ENCODE results near the gene POLR3B. TPM values are rescaled to one million over a fixed set of nuclear protein-coding genes. Genes with fewer than 3 reads are reported as not detected.

Gene POLR3B
- total and polyA plus RNA-seq, 9 of the 15 experiments (the other 6 are each of a cell fraction or from before 2014, with no cell fraction given) = 7.6 to 17.9 (median 14.4) TPM

GRCh38 chr12:106392759-106393158, 35.2 kb downstream of the POLR3B start:
- TF ChIP-seq TOE1 (IDR thresholded peaks at IDR 0.05; ENCODE audit: borderline replicate concordance) (no peak), TOE1 (CRISPR knock-in tag; IDR thresholded peaks at IDR 0.05; ENCODE audit: borderline replicate concordance, low read depth) (no peak), SMAD1 (IDR thresholded peaks at IDR 0.05; ENCODE audit: low read depth, low read length, partially characterized antibody) (no peak), MYBL2 (IDR thresholded peaks at IDR 0.05; ENCODE audit: low read depth) (no peak), MYBL2 (CRISPR knock-in tag; IDR thresholded peaks at IDR 0.05; ENCODE audit: borderline replicate concordance) (no peak), DDX20 (tag; IDR thresholded peaks at IDR 0.05; ENCODE audit: low read depth) (no peak), XRCC4 (IDR thresholded peaks at IDR 0.05; ENCODE audit: extremely low read depth, insufficient read depth, insufficient read length) (no peak), RNF2 (IDR thresholded peaks at IDR 0.05) (no peak), EZH2 (IDR thresholded peaks at IDR 0.05; ENCODE audit: borderline replicate concordance, low read depth, low read length) (no peak), ILF3 (IDR thresholded peaks at IDR 0.05; ENCODE audit: borderline replicate concordance) (no peak)
- TF ChIP-seq, protein P1, sequence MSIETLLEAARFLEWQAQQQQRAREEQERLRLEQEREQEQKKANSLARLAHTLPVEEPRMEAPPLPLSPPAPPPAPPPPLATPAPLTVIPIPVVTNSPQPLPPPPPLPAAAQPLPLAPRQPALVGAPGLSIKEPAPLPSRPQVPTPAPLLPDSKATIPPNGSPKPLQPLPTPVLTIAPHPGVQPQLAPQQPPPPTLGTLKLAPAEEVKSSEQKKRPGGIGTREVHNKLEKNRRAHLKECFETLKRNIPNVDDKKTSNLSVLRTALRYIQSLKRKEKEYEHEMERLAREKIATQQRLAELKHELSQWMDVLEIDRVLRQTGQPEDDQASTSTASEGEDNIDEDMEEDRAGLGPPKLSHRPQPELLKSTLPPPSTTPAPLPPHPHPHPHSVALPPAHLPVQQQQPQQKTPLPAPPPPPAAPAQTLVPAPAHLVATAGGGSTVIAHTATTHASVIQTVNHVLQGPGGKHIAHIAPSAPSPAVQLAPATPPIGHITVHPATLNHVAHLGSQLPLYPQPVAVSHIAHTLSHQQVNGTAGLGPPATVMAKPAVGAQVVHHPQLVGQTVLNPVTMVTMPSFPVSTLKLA (conservative IDR thresholded peaks at IDR 0.05) = no peak
- TF ChIP-seq, protein P2, sequence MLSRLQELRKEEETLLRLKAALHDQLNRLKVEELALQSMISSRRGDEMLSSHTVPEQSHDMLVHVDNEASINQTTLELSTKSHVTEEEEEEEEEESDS (CRISPR knock-in tag; IDR thresholded peaks at IDR 0.05) = no peak
- peaks cover 47% of the 10 kb centered on the region; the same call in 2 of the 3 replicates for H3K36me3 ChIP-seq (ENCODE audit: control insufficient read depth, insufficient read depth, low read length)
- intact Hi-C loops (cut with micrococcal nuclease) = no loop called here
- H3K4me3 ChIP-seq = no peak overlapping the region
- POLR2A ChIA-PET = no interaction called here
- 88% methylated on average over 1 of the region's 1 CpG for WGBS (ENCODE audit: insufficient coverage, low coverage, missing lambda C conversion rate)
- H3K79me2 ChIP-seq (ENCODE audit: control insufficient read depth, insufficient read depth, low read length) = no peaks in the 10 kb centered on the region
- H3K9ac ChIP-seq (ENCODE audit: insufficient read depth in 1 of 2, low read depth in 2 of 2, low read length in 2 of 2) = no peak overlapping the region
- in situ Hi-C loops (cut with MboI) = no loop called here
- H3K9me3 ChIP-seq (replicated peaks; ENCODE audit: control insufficient read depth, insufficient read depth, low read depth, low read length) = 0 out of 2 replicates have a peak, but pooled peaks cover 2% of the 10 kb centered on the region
- CTCF ChIA-PET (ENCODE audit: low intra/inter-chr PET ratio) = no interaction called here
- H3K4me2 ChIP-seq (ENCODE audit: insufficient read depth, low read length) = no peak overlapping the region
- no peaks in the 10 kb centered on the region for H3K9me1 ChIP-seq (ENCODE audit: control insufficient read depth, insufficient read depth, low read length)
- no peaks in the 10 kb centered on the region for H3K4me1 ChIP-seq (replicated peaks in 1 of 2; ENCODE audit: control insufficient read depth in 2 of 2, insufficient read depth in 2 of 2, low read length in 2 of 2)
- no TSS peak for BruUV-seq (replicated peaks)
- no peaks in the 10 kb centered on the region for H3K27me3 ChIP-seq (ENCODE audit: control insufficient read depth in 2 of 2, insufficient read depth in 2 of 2, low read length in 2 of 2)
- FAIRE-seq (no peak), ATAC-seq (no peak), DNase-seq (ENCODE audit: extremely low read depth in 1 of 4, low spot score in 3 of 4) (no peak)
- no peaks in the 10 kb centered on the region for H4K20me1 ChIP-seq (replicated peaks; ENCODE audit: control insufficient read depth, insufficient read depth, low read length)
- H2AFZ ChIP-seq (ENCODE audit: low read depth, low read length) = no peak overlapping the region
- no peak overlapping the region for H3K27ac ChIP-seq (ENCODE audit: extremely low read depth, low read depth, low read length)

Data from K562 (cell line).